NT2/D1 (cell line): ENCODE data around the gene DNAI2.

Experiments used
- SUZ12 ChIP-seq: IDR thresholded peaks from 2 replicates; pipeline ENCODE4 v1.6.1; 2011; ENCODE audit not compliant: insufficient read length, insufficient read depth; ENCODE audit errors: extremely low read depth
- YY1 ChIP-seq: IDR thresholded peaks from 2 replicates; pipeline ENCODE4 v1.6.1; 2011; ENCODE audit not compliant: insufficient read length, insufficient read depth
- ZNF274 ChIP-seq: IDR thresholded peaks from 2 replicates; pipeline ENCODE4 v1.6.1; 2011; ENCODE audit warnings: mild to moderate bottlenecking, low read depth, low read length

DNA sequence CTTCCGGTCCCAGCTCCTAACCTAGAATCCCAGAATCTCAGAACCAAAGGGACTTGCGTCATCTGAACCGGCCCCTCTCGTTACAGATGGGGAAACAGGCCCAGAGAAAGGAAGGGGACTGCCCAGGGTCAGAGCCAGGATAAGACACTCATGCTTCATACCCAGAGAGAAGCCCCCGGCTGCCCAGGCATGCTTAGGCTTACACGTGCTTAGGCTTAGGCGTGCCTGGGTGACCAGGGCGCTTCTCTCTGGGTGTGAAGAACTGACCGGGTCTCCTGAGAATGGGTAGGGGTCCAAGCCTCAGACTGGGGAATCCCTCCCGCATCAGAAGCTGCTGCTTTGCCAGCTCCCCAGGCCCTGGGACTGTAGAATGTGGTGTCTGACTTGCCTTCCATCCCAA lies 29.9 kb upstream of the DNAI2 start:
- TF ChIP-seq ZNF274: no peak
- TF ChIP-seq SUZ12: no peak
- no peak for TF ChIP-seq YY1
